Measurements from ENCODE around the gene GAS6.

GAS6 gene

GRCh38 chr13:113877149-113877990 lies 13.5 kb upstream of the GAS6 start:
- no peak for TF ChIP-seq CTCF (IDR thresholded peaks at IDR 0.05; ENCODE audit: low read length, missing control alignments)
- H3K4me3 ChIP-seq (replicated peaks; ENCODE audit: low read depth, low read length): no peak overlapping the region
- DNase-seq (ENCODE audit: low read depth): no peak

- H3K4me3 ChIP-seq (replicated peaks; ENCODE audit: low read depth, low read length): no peak overlapping the region
- no peak for TF ChIP-seq CTCF (IDR thresholded peaks at IDR 0.05; ENCODE audit: low read length, missing control alignments)
- no peak for DNase-seq (ENCODE audit: low read depth)
These were observed 12.7 kb upstream of the GAS6 start for GRCh38 chr13:113876346-113877148.

DNA sequence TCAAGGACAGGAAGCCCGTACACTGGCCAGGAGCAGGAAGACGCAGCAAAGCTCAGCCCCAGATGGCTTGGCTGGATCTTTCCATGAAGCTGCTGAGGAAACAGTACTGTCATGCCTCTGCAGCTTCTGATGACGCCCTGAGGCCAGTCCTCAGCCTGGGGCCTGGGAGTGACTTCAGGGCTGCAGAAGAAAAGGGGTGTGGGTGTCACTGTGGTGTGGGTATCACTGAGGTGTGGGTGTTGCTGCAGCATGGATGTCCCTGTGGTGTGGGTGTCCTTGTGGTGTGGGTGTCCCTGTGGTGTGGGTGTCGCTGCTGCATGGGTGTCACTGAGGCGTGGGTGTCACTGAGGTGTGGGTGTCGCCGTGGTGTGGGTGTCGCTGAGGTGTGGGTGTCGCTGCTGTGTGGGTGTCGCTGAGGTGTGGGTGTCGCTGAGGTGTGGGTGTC lies 12.0 kb upstream of the GAS6 start:
- DNase-seq (ENCODE audit: low read depth): no peak
- H3K4me3 ChIP-seq (replicated peaks; ENCODE audit: low read depth, low read length): no peak overlapping the region
- no peak for TF ChIP-seq CTCF (IDR thresholded peaks at IDR 0.05; ENCODE audit: low read length, missing control alignments)

GRCh38 chr13:113875429-113875815 lies 11.5 kb upstream of the GAS6 start:
- H3K4me3 ChIP-seq (replicated peaks; ENCODE audit: low read depth, low read length): no peak overlapping the region
- DNase-seq (ENCODE audit: low read depth): no peak
- no peak for TF ChIP-seq CTCF (IDR thresholded peaks at IDR 0.05; ENCODE audit: low read length, missing control alignments)

DNA sequence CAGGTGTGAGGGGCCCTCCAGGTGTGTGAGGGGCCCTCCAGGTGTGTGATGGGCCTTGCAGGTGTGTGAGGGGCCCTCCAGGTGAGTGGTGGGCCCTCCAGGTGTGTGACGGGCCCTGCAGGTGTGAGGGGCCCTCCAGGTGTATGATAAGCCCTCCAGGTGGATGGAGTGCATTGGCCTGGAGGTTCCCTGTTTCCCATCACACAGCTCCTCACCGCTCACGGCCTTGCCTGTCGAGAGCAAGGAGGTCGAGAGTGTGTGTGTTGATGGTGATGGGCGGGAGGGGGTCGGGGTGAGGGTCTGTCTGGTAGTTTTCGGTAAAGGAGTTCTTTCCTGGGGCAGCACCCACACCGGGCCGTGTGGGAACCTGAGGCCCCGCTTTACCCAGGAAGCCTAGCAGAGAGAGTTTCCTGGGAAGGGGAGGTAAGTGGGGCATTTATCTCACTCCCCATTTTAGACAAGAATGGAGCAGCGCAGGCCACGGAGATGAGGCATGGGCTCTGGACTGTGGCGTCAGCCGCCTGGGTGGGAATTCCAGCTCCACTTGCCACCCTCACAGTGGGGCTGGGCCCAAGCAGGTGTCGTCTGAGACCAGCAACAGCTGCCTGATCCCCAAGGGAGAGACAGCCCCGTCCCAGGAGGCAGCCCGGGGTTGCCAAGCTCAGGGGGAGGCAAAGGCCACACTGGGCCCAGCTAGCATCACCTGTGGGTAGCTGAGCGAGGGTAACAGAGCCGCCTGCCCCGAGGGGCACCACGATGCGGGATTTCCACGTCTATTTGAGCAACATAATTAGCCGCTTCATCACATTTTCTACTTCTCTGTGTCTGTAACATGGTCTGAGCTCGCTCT lies 10.9 kb upstream of the GAS6 start:
- DNase-seq (ENCODE audit: low read depth): no peak
- no peak for TF ChIP-seq CTCF (IDR thresholded peaks at IDR 0.05; ENCODE audit: low read length, missing control alignments)
- no peak overlapping the region for H3K4me3 ChIP-seq (replicated peaks; ENCODE audit: low read depth, low read length)

DNA sequence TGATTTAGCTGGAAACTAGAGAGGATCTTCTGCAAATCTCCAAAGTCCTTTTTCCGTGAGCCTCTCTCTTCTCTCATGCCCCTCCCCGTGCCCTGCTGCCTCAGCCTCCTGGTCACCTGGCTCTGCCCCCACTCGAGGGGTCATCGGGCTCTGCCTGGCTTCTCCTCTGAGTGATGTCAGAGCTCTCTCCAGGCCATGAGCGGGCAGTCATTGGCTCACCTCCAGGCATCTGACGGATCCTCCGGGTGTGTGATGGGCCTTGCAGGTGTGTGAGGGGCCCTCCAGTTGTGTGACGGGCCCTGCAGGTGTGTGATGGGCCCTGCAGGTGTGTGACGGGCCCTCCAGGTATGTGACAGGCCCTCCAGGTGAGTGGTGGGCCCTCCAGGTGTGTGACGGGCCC lies 10.3 kb upstream of the GAS6 start:
- TF ChIP-seq CTCF (IDR thresholded peaks at IDR 0.05; ENCODE audit: low read length, missing control alignments): no peak
- no peak overlapping the region for H3K4me3 ChIP-seq (replicated peaks; ENCODE audit: low read depth, low read length)
- no peak for DNase-seq (ENCODE audit: low read depth)

All from fibroblast of pulmonary artery (primary cell).